H1 (cell line): ENCODE measurements around the gene PPP1R12A. TPM values are rescaled to one million over a fixed set of nuclear protein-coding genes. Genes with fewer than 3 reads are reported as not detected.

Experiments used
- CTCF ChIA-PET: fragments of 300-600 bp; sonication (Branson Sonifier 250); formaldehyde crosslinking; loops from one replicate; lab custom pipeline; 2021; ENCODE audit not compliant: partially characterized antibody; lab: Charles Lee
- POLR2A ChIA-PET: fragments of 300-600 bp; sonication (Branson Sonifier 250); formaldehyde crosslinking; loops from one replicate; lab custom pipeline; 2021; ENCODE audit warnings: inconsistent platforms; ENCODE audit not compliant: partially characterized antibody; lab: Charles Lee
- DNase-seq, 2 experiments: peaks; one replicate each; pipeline versions ENCODE4 v3.0.0 to v3.0.0-alpha.2; 2010 to 2022; ENCODE audit warnings: low spot score in 2 of 2, low read depth in 1 of 2, mixed read lengths in 1 of 2
- FAIRE-seq: peaks from 2 replicates; lab custom pipeline; 2011; peaks lifted over from hg19 to GRCh38; lab: Jason Lieb, UNC
- H2AFZ ChIP-seq: 2 replicates; pipeline ENCODE4 v1.8.1; 2012; ENCODE audit warnings: low read length, inconsistent platforms
- H2AK5ac ChIP-seq: 2 replicates; pipeline ENCODE4 v1.6.1; 2013; ENCODE audit warnings: low read depth, low read length
- H2BK120ac ChIP-seq: replicated peaks from 2 replicates; pipeline ENCODE3; 2013; ENCODE audit warnings: low read depth, low read length, inconsistent platforms
- H2BK12ac ChIP-seq: 2 replicates; pipeline ENCODE4 v1.6.1; 2013; ENCODE audit warnings: low read depth, low read length
- H2BK15ac ChIP-seq: 2 replicates; pipeline ENCODE4 v1.6.1; 2013; ENCODE audit warnings: low read length
- H2BK20ac ChIP-seq: 2 replicates; pipeline ENCODE4 v1.6.1; 2013; ENCODE audit warnings: low read length
- H2BK5ac ChIP-seq: 2 replicates; pipeline ENCODE4 v1.6.1; 2013; ENCODE audit warnings: low read depth, low read length
- H3K14ac ChIP-seq: 2 replicates; pipeline ENCODE4 v1.6.1; 2013; ENCODE audit warnings: inconsistent platforms; ENCODE audit not compliant: insufficient read length
- H3K18ac ChIP-seq: 2 replicates; pipeline ENCODE4 v1.6.1; 2013; ENCODE audit warnings: low read length; ENCODE audit errors: extremely low read depth
- H3K23ac ChIP-seq: 2 replicates; pipeline ENCODE4 v1.6.1; 2013; ENCODE audit warnings: inconsistent platforms; ENCODE audit not compliant: insufficient read length
- H3K23me2 ChIP-seq: 2 replicates; pipeline ENCODE4 v1.6.1; 2013; ENCODE audit warnings: low read depth, low read length
- H3K27ac ChIP-seq: 2 replicates; pipeline ENCODE4 v1.6.1; 2011; ENCODE audit warnings: low read depth, low read length, inconsistent platforms
- H3K27me3 ChIP-seq, 4 experiments: replicated peaks in 1 of 4; 1 replicate in 1 of 4; 2 replicates in 3 of 4; pipeline versions ENCODE4 v1.6.1 to v1.8.1; 2011 to 2013; ENCODE audit warnings: low read length in 3 of 4, mild to moderate bottlenecking in 3 of 4, inconsistent platforms in 2 of 4, mixed read lengths in 2 of 4, moderate library complexity in 1 of 4; ENCODE audit not compliant: control insufficient read depth in 3 of 4, insufficient read depth in 3 of 4; ENCODE audit errors: extremely low read depth in 1 of 4
- H3K36me3 ChIP-seq, 4 experiments: 2 replicates each; pipeline versions ENCODE4 v1.6.1 to v1.8.1; 2011 to 2013; ENCODE audit warnings: mild to moderate bottlenecking in 4 of 4, low read length in 3 of 4, moderate library complexity in 2 of 4, control low read depth in 1 of 4, inconsistent platforms in 1 of 4; ENCODE audit not compliant: insufficient read depth in 4 of 4, control insufficient read depth in 2 of 4
- H3K4ac ChIP-seq: replicated peaks from 2 replicates; pipeline ENCODE3; 2013; ENCODE audit warnings: low read length, low read depth, mixed read lengths, inconsistent platforms; ENCODE audit not compliant: insufficient read length
- H3K4me1 ChIP-seq, 4 experiments: replicated peaks in 1 of 4; 1 replicate in 1 of 4; 2 replicates in 3 of 4; pipeline versions ENCODE4 v1.6.1 to v1.8.1; 2011 to 2013; ENCODE audit warnings: low read length in 3 of 4, inconsistent platforms in 2 of 4, mixed read lengths in 1 of 4; ENCODE audit not compliant: insufficient read depth in 4 of 4, control insufficient read depth in 3 of 4
- H3K4me2 ChIP-seq, 2 experiments: 2 replicates each; pipeline versions ENCODE4 v1.6.1 to v1.8.1; 2011 to 2013; ENCODE audit warnings: low read depth in 2 of 2, low read length in 2 of 2, control low read depth in 1 of 2, inconsistent platforms in 1 of 2, mild to moderate bottlenecking in 1 of 2; ENCODE audit not compliant: insufficient read depth in 1 of 2
- H3K4me3 ChIP-seq, 4 experiments: fragments of 200-600, 300-600 bp in 1 of 4; sonication (generic), shearing (Covaris generic), sonication (Bioruptor Twin) in 1 of 4; 2 replicates each; pipeline versions ENCODE4 v1.5.1 to v1.8.1; 2011 to 2016; ENCODE audit warnings: low read length in 4 of 4, low read depth in 3 of 4, control low read depth in 2 of 4, inconsistent platforms in 2 of 4, mild to moderate bottlenecking in 2 of 4, mixed read lengths in 1 of 4, moderate library complexity in 1 of 4; ENCODE audit not compliant: insufficient read depth in 2 of 4; ENCODE audit errors: extremely low read depth in 1 of 4
- H3K56ac ChIP-seq: replicated peaks from 2 replicates; pipeline ENCODE3; 2013; ENCODE audit warnings: low read depth, mild to moderate bottlenecking, mixed read lengths, low read length, inconsistent platforms; ENCODE audit not compliant: insufficient read length
- H3K79me1 ChIP-seq: 2 replicates; pipeline ENCODE4 v1.6.1; 2013; ENCODE audit warnings: low read depth, low read length, control low read depth
- H3K79me2 ChIP-seq, 2 experiments: 2 replicates each; pipeline versions ENCODE4 v1.6.1 to v1.8.1; 2012 to 2013; ENCODE audit warnings: low read length in 2 of 2, mild to moderate bottlenecking in 2 of 2, inconsistent platforms in 1 of 2; ENCODE audit not compliant: insufficient read depth in 2 of 2, control insufficient read depth in 1 of 2
- H3K9ac ChIP-seq, 4 experiments: replicated peaks in 1 of 4; 1 replicate in 1 of 4; 2 replicates in 3 of 4; pipeline versions ENCODE4 v1.6.1 to v1.8.1; 2011 to 2013; ENCODE audit warnings: low read depth in 3 of 4, low read length in 3 of 4, control low read depth in 2 of 4, mild to moderate bottlenecking in 2 of 4, moderate library complexity in 2 of 4, inconsistent platforms in 1 of 4; ENCODE audit errors: extremely low read depth in 1 of 4
- H3K9me3 ChIP-seq, 2 experiments: 2 replicates each; pipeline versions ENCODE4 v1.6.1 to v1.8.1; 2012 to 2013; ENCODE audit warnings: mild to moderate bottlenecking in 2 of 2, moderate library complexity in 2 of 2, control low read depth in 1 of 2, inconsistent platforms in 1 of 2, low read depth in 1 of 2, low read length in 1 of 2, mixed read lengths in 1 of 2; ENCODE audit not compliant: insufficient read depth in 2 of 2
- H4K20me1 ChIP-seq, 2 experiments: replicated peaks in 1 of 2; 2 replicates each; pipeline versions ENCODE3 to v1.8.1; 2011 to 2013; ENCODE audit warnings: inconsistent platforms in 2 of 2, low read length in 2 of 2, mild to moderate bottlenecking in 1 of 2; ENCODE audit not compliant: insufficient read depth in 2 of 2, control insufficient read depth in 1 of 2
- H4K5ac ChIP-seq: 2 replicates; pipeline ENCODE4 v1.6.1; 2013; ENCODE audit warnings: low read length, low read depth, mixed read lengths, inconsistent platforms; ENCODE audit not compliant: insufficient read length
- H4K8ac ChIP-seq: 2 replicates; pipeline ENCODE4 v1.8.0; 2013; ENCODE audit warnings: mild to moderate bottlenecking, moderate library complexity, low read length, inconsistent platforms; ENCODE audit not compliant: insufficient read depth; ENCODE audit errors: extremely low read depth
- H4K91ac ChIP-seq: replicated peaks from 2 replicates; pipeline ENCODE3; 2013; ENCODE audit warnings: low read length, mixed read lengths, inconsistent platforms; ENCODE audit not compliant: insufficient read length
- BCL11A ChIP-seq, 2 experiments: IDR thresholded peaks; one replicate each; pipeline ENCODE4 v1.6.1; 2011; ENCODE audit warnings: low read depth in 2 of 2, low read length in 2 of 2, mild to moderate bottlenecking in 2 of 2
- CBX8 ChIP-seq: fragments of 300-800, 300-1000 bp; sonication (generic); IDR thresholded peaks from 2 replicates; pipeline ENCODE4 v1.7.1; 2016; ENCODE audit warnings: low read depth, low read length, borderline replicate concordance
- CEBPB ChIP-seq: IDR thresholded peaks from 2 replicates; pipeline ENCODE4 v1.6.1; 2012; ENCODE audit warnings: low read depth, low read length
- EP300 ChIP-seq, 2 experiments: IDR thresholded peaks; 1 replicate in 1 of 2; 2 replicates in 1 of 2; pipeline ENCODE4 v1.6.1; 2011 to 2012; ENCODE audit warnings: low read depth in 2 of 2, low read length in 2 of 2, mild to moderate bottlenecking in 2 of 2, borderline replicate concordance in 1 of 2, inconsistent platforms in 1 of 2, moderate library complexity in 1 of 2
- MAFK ChIP-seq: IDR thresholded peaks from 2 replicates; pipeline ENCODE4 v1.6.1; 2012; ENCODE audit warnings: low read depth, mild to moderate bottlenecking, improper control_type of control experiment, low read length
- MAX ChIP-seq: IDR thresholded peaks from 2 replicates; pipeline ENCODE4 v1.6.1; 2012; ENCODE audit warnings: inconsistent platforms
- PHF8 ChIP-seq: fragments of 200-600 bp; sonication (generic); conservative IDR thresholded peaks from 2 replicates; pipeline ENCODE4 v1.7.1; 2012; ENCODE audit warnings: low read depth, mild to moderate bottlenecking, inconsistent platforms, low read length, moderate library complexity
- RAD21 ChIP-seq, 2 experiments: IDR thresholded peaks in 1 of 2; conservative IDR thresholded peaks in 1 of 2; 2 replicates each; pipeline ENCODE4 v1.6.1; 2011; ENCODE audit warnings: low read depth in 2 of 2, low read length in 2 of 2, improper control_type of control experiment in 1 of 2, inconsistent platforms in 1 of 2, mild to moderate bottlenecking in 1 of 2, moderate library complexity in 1 of 2
- RNF2 ChIP-seq: fragments of 200-900, 300-1000 bp; sonication (generic); IDR thresholded peaks from 2 replicates; pipeline ENCODE4 v1.7.1; 2016; ENCODE audit warnings: borderline replicate concordance, low read depth, mild to moderate bottlenecking, antibody characterized with exemption, low read length; ENCODE audit not compliant: poor library complexity, severe bottlenecking; ENCODE audit errors: missing control alignments
- SIRT6 ChIP-seq: IDR thresholded peaks from one replicate; pipeline ENCODE4 v1.7.1; 2012; ENCODE audit warnings: low read length, inconsistent platforms
- TEAD4 ChIP-seq: IDR thresholded peaks from 2 replicates; pipeline ENCODE4 v1.6.1; 2012; ENCODE audit warnings: low read depth, low read length, inconsistent platforms, mixed read lengths
- ZNF274 ChIP-seq: IDR thresholded peaks from 2 replicates; pipeline ENCODE4 v1.7.0; 2012; ENCODE audit warnings: low read length, borderline replicate concordance; ENCODE audit errors: extremely low read depth
- WGBS, 2 experiments: shearing (Covaris generic) in 1 of 2; methylation state at CpG; one replicate each; pipeline versions ENCODE4 v1.1.6 to v1.1.7; 2013 to 2015; ENCODE audit warnings: low lambda C conversion rate in 2 of 2, mixed read lengths in 2 of 2, inconsistent platforms in 1 of 2, low coverage in 1 of 2, missing lambda C conversion rate in 1 of 2; ENCODE audit not compliant: insufficient replicate concordance in 2 of 2, insufficient coverage in 1 of 2, insufficient read length in 1 of 2; ENCODE audit errors: extremely low coverage in 1 of 2, missing lambda C conversion rate in 1 of 2; 5-methylcytosine and 5-hydroxymethylcytosine counted together
- polyA plus RNA-seq, 7 experiments: library from polyadenylated mRNA; depleted of rRNA in 3 of 7; stranded (reverse) in 5 of 7; unstranded in 2 of 7; fragments of >200 nt in 5 of 7; fragments of 200-250 nt in 2 of 7; gene quantifications; 1 replicate in 5 of 7; 2 replicates in 1 of 7; 4 replicates in 1 of 7; pipeline versions ENCODE4 v1.2.1 to v1.2.3, GENCODE V29; 2011 to 2013; ENCODE audit warnings: missing spikeins in 2 of 7, mixed read lengths in 2 of 7
- total RNA-seq: library from RNA; stranded (reverse); fragmentation: NEBNext Ultra II Directional; extraction: Animal tissue kit (Norgen Biotek cat#: 25700); gene quantifications from 2 replicates; pipeline ENCODE4 v1.2.1, GENCODE V29; 2021
- TF ChIP-seq, protein P1 (sequence below): IDR thresholded peaks from 2 replicates; pipeline ENCODE4 v1.6.1; 2011; ENCODE audit warnings: low read depth, mild to moderate bottlenecking, low read length; ENCODE audit not compliant: insufficient read depth

PPP1R12A gene
- total and polyA plus RNA-seq, 2 of the 8 experiments (the other 6 are each of a cell fraction or from before 2014, with no cell fraction given), result 14.7 to 81.5 TPM

DNA sequence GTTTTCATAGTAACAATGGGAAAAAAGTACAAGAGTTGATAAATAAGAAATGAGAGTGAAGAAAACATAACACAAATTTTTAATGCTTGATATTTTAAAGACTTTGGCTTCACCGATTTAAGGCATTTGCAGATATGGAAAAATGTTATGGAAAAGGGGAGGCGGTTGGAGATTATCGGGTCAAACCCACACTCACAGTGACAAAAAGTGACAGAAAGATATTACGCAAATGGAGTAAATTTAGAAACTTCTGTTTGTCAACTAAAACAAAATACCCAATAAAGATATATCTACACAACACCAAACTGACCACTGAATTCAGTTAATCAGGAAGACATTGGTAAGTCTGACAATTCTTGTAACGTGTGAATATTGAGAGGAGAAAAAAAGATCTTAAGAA lies 2.5 kb downstream of the PPP1R12A start:
- H3K4me3 ChIP-seq, result peak overlapping the region in 1 of 4 experiments; percentile 96; a peak in 2 of 8 replicates
- FAIRE-seq, result no peak
- H3K14ac ChIP-seq, result no peak overlapping the region
- POLR2A ChIA-PET, result no interaction called here
- CTCF ChIA-PET, result no interaction called here
- no peaks in the 10 kb centered on the region for H3K27me3 ChIP-seq
- H3K79me1 ChIP-seq, result no peaks in the 10 kb centered on the region
- H3K4ac ChIP-seq, result no peak overlapping the region
- no peak overlapping the region for H4K91ac ChIP-seq
- H3K79me2 ChIP-seq, result peaks cover 16 to 77% of the 10 kb centered on the region in 2 experiments
- peaks cover 5 to 6% of the 10 kb centered on the region in 2 experiments for H4K20me1 ChIP-seq
- H2BK20ac ChIP-seq, result no peak overlapping the region
- H2BK120ac ChIP-seq, result no peak overlapping the region
- no peak overlapping the region for H2BK12ac ChIP-seq
- H2BK5ac ChIP-seq, result no peak overlapping the region
- no peak overlapping the region for H3K23ac ChIP-seq
- no peak overlapping the region for H3K27ac ChIP-seq
- H3K4me1 ChIP-seq, result peaks cover 0 to 6% (median 3%) of the 10 kb centered on the region in 4 experiments; a peak in 4 of 7 replicates
- H3K36me3 ChIP-seq, result no peaks in the 10 kb centered on the region
- no peak overlapping the region for H3K9ac ChIP-seq
- no peak overlapping the region for H3K18ac ChIP-seq
- H2BK15ac ChIP-seq, result no peak overlapping the region
- peaks cover 9% of the 10 kb centered on the region for H3K23me2 ChIP-seq
- no peak overlapping the region for H4K8ac ChIP-seq
- no peak overlapping the region for H2AK5ac ChIP-seq
- H3K56ac ChIP-seq, result no peak overlapping the region
- DNase-seq, result no peak
- no peaks in the 10 kb centered on the region for H3K9me3 ChIP-seq
- peak overlapping the region; percentile 86 to 96 for H3K4me2 ChIP-seq
- H4K5ac ChIP-seq, result no peak overlapping the region
- H2AFZ ChIP-seq, result no peak overlapping the region
- 80% methylated on average over 5 of the region's 5 CpGs; no CpG with 5 or more reads in 1 of the 2 experiments for WGBS, 2 experiments
- no peak for TF ChIP-seq MAX
- TF ChIP-seq SIRT6, result no peak
- no peak for TF ChIP-seq RNF2
- TF ChIP-seq CEBPB, result no peak
- TF ChIP-seq, protein P1, sequence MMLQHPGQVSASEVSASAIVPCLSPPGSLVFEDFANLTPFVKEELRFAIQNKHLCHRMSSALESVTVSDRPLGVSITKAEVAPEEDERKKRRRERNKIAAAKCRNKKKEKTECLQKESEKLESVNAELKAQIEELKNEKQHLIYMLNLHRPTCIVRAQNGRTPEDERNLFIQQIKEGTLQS, result no peak
- TF ChIP-seq RAD21 (IDR thresholded peaks at IDR 0.05 in 1 of 2, conservative IDR thresholded peaks at IDR 0.05 in 1 of 2; ENCODE audit: low read depth in 2 of 2, low read length in 2 of 2), result no peak
- TF ChIP-seq BCL11A (IDR thresholded peaks at IDR 0.05; ENCODE audit: low read depth in 2 of 2, low read length in 2 of 2), result no peak
- no peak for TF ChIP-seq EP300 (IDR thresholded peaks at IDR 0.05; ENCODE audit: borderline replicate concordance in 1 of 2, low read depth in 2 of 2, low read length in 2 of 2)
- no peak for TF ChIP-seq MAFK
- TF ChIP-seq PHF8, result no peak
- no peak for TF ChIP-seq CBX8
- no peak for TF ChIP-seq ZNF274
- no peak for TF ChIP-seq TEAD4
